HG03571 (cell line): ENCODE data around the gene UBTD1.

ENCODE experiments used
- ATAC-seq: cut with Tn5 transposase; IDR thresholded peaks from one replicate; pipeline ENCODE4 v1.9.1; 2021; ENCODE audit not compliant: unreplicated experiment

The UBTD1 gene

DNA sequence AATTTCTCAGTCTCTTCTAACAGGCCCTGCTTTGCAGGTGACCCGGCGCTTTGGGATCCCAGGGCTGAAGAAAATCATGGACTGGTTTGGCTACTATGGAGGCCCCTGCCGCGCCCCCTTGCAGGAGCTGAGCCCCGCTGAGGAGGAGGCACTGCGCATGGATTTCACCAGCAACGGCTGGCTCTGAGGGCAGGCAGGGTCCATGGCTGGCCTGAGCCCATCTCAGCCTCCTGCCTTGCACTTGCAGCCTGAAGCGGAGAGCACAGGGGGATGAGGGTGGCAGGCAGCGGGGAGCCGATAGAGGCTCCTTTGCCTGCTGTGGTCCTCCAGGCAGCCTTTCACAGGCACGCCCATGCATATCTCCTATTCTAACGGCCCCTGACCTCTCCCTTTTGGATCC lies 112.7 kb downstream of the UBTD1 start:
- ATAC-seq = no peak

DNA sequence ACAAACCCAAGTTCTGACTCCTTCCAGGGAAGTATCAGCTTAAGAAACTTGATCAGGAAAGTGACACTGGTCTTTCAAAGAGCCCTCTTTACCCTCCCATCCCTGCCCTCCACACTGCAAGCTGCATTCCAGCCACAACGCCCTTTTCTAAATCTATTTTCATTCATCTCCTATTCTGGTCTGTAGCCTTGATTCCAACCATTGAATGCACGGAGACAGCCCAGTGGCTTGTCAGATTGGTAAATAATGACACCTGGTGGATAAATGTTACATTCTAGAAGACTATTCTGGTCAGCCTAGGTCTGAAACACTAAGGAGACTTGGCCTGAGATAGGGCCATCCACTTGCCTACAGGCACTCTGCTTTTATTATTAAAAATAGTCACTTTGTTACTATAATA lies 113.7 kb downstream of the UBTD1 start:
- ATAC-seq = no peak

DNA sequence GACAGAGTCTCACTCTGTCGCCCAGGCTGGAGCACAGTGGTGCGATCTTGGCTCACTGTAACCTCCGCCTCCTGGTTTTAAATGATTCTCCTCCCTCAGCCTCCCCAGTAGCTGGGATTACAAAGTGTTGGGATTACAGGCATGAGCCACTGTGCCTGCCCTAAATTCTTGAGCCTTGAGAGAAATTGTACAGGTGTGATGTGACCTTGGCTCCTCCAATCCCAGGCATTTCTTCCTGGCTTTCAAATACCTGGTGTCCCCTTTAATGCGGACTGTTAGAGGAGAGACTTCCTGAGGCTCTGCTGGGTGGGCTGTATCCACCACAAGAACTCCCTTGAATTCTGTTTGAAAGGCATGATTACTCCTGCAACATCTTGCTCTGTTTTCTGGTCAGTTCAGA lies 119.6 kb downstream of the UBTD1 start:
- ATAC-seq = no peak

DNA sequence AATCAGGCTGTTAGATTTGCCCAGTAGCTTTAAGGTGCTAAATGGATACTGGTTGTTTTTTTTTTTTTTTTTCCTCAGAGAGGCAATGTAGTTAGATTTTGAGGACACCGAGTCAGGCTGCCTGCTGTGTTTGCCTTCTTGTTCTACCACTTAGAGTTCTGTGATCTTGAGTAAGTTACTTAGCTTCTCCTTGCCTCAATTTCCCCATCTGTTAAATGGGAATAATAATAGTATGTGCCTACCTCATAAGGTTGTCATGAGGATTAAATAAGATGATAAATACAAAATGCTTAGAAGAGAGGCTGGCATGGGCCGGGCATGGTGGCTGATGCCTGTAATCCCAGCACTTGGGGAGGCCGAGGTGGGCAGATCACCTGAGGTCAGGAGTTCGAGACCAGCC lies 120.0 kb downstream of the UBTD1 start:
- ATAC-seq = no peak
